ENCODE measurements around the gene ANXA9.

Gene ANXA9

DNA sequence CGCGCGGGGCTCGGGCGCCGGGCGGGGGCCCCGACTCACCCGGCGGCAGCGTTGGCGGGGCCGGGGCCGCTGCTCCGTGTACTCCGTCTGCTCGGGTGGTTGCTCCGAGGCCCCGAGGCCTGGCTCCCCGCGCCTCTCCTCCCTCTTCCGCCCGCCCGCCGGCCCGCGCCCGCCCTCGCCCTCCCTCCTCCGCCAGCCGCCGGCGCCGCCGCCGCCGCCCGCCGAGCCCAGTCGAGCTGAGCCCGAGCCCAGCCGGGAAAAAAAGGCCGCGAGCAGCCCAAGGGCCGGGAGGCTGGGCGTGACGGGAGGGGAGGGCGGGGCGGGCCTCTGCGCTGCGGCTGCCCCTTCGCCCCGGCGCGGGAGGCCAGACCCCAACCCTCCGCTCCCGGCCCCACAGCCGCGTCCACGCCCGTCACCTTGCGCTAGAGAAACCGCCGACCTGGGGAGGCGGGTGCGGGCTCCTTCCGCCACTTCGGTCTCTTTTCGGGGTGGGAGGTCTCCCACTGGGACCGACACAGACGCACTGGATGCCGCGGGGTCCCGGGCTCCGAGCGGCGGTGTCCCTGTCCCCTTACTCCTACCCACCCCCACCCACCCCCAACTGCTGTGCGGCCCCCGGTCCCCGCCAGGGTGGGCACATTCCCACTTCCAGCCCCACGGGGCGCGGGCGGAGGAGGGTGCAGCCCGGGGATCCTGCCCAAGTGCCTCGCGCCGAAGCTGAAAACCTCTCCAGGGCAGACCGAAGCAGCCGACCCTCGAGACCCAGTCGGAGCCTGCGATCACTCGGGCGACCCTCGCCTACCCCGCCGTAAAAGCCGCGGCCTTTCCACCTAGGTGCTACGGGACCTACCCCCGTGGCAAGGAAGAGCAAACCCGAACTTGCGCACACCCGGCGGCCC is 7.3 kb upstream of the ANXA9 start, which contains the start of gene CERS2:
CERS2 (minus strand) TSS at position 256 of the 899 bp plus-strand sequence. CDS start 5,745 bp downstream, outside the sequence.
- peak; percentile 55 for DNase-seq

DNA sequence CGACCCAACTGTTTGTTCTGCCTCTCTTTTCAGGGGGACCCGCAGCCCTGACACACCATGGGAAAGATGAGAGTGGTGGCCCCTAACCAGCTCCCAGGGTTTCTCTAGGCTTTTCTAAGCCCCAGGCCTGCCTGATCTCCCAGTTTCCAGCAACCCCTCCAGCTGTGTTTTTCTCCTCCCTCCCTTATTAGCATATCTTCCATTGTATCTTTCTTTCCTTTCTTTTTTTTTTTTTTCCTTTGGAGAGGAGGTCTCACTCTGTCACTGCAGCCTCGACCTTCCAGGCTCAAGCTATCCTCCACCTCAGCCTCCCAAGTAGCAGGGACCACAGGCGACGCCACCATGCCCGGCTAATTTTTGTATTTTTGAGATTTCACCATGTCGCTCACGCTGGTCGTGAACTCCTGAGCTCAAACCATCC is 5.7 kb upstream of the ANXA9 start:
- no peak for DNase-seq

DNA sequence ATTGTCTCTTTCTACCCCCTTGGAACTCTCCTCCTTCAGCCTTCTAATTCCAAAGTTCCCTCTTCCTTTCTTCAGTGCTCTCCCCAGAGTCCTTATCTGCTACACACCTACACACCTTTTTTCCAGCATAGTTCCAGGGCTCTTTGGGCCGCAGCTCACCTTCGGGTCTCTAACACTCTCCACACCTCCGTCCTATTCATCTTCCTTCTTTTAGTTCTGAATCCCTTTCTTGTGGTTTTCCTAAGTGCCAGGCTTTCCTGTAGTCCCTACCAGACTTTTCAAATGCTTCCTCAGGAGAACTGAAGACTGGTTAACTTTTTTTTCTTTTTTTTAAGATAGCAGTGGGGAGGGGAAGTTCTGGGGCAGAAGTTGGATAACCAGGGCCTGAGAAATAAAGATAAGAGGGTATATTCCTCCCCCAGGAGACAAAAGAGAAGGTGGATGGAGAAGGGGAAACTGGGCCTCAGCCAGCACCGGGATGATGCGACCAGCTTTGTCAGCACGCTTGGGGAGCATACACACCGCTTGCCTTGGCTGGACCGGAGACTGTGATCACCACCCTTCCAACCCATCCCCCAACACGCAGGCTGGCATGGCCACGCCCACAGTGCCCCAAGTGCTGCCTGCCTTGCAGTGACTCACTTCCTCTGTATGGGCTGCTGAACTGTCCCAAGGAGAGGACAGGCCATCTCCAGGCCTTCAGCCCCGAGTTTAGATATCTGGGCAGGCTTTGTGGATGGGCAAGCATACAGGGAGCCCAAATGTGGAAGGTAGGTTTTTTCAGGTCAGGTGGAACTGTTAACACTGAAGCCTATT is 5.0 kb upstream of the ANXA9 start:
- no peak for DNase-seq

DNA sequence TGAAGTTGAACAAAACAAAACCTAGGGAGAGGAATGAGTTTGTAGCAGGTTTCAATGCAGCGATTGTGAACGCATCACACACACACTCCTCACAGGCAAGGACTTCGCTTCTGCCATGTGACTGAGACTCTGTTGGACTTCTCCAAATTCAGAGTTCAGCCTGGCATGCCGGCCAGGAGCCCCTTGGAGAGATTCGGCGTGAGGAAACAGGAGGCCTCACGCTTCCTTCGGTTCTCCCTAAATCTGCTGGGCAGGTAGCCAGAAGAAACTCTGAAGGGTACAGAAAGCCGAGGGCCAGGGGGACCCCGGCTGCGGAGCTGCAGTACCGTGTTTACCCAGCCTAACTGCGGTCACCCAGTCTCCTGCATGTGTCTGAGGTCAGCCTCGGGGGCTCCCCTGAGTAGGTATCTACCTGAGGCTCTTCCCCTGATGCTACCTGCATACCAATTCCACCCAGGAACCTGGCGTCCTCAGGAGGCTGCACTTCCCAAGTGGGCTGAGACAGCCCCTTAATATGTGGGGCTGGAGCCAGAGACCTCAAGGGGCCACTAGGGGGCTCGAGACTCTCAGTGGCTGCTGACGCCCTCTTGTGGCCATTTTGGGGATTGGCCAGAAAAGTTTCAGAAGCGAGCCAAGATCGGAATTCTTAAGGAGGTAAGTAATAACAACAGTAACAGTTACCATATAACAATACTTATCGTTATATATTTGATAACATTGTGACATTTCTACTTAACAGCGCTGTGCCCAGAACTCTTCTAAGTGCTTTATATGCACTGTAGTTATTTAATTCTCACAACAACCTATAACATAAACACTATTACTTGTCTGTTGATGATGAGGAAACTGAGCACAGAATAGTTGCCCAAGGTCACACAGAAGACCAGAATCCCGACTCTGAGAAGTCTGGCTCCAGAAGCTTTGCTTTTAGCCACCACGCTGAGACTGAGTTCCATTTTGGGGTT is 2.7 kb upstream of the ANXA9 start:
- DNase-seq = peak; percentile 75

DNA sequence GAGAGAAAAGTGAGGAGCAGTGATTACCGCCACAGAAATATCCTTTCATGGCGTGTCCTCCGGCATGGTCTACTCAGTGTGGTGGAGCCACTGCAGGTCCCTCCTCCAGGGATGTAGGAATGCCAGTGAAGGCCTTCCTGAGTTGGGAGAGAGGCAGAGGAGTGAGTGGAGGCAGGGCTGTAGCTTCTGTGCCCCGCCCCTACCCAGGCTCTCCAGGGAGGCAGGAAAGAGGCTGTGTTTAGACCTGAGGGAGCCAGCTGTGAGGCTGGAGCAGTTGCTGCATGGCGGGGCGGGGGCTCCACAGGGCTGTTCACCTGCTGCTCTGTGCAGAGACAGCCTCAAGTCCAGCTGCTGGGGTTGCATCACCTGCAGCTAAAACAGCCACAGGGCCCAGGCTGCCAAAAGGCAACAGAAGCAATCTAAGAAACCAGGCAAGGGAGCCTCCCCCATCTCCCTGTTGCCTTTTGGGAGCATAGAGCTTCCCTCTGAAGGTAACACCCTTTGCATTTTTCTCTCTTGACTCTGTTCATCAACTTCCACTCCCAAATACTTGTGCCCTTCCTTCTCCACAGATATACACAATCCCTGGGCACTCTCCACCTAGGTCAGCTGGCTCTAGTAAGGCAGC is 801 bp upstream of the ANXA9 start:
- peak; percentile 79 for DNase-seq

DNA sequence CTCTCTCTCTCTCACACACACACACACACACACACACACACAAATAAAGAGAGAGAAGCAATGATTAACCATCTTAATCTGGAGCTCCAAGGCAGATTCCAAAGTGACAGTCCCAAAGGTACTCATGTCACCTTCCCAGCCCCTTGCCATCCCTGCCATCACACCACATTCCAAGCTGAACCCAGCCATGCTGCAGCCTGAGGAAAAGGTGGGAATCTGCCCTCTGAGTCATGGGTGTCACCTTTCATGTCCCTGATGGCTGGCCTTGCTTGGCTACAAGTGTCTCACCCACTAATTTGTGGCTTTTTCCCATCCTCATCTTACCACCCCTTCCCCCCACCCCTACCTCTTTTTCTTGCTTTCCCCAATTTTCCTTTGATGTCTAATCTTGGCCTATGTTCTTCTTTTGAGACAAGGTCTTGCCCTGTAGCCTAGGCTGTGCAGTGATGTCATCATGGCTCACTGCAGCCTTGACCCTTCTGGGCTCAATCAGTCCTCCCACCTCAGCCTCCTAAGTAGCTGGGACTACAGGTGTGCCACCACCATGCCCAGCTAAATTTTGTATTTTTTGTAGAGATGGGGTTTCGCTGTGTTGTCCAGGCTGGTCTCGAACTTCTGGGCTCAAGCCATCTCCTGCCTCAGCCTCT is 3.2 kb downstream of the ANXA9 start:
- no peak for DNase-seq

DNA sequence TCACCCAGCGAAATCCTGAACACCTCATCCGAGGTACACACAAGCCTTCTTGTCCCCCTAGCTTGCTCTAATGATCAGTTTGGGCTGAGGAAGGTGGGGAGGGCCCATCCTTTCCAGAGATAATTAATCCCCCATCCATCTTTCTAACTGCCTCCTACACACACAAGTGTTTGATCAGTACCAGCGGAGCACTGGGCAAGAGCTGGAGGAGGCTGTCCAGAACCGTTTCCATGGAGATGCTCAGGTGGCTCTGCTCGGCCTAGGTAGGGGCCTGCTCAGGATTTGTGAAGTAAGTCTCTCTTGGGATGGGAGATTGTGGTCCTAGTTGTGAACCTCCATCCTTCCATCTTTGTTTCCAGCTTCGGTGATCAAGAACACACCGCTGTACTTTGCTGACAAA is 5.8 kb downstream of the ANXA9 start:
- peak; percentile 56 for DNase-seq

DNA sequence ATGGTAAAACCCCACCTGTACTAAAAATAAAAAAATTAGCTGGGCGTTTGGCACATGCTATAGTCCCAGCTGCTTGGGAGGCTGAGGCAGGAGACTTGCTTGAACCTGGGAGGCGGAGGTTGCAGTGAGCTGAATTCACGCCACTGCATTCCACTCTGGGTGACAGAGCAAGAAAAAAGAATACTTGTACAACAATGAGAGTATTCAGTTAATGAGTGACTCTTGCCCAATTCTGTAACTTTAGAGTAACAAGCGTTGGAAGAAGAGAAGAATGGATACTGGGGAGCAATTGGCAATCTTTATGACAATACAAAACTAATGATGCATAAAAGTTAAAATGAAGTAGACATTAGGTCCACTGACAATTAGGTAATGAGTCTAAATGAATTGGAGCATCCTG is 10.5 kb downstream of the ANXA9 start:
- no peak for DNase-seq

DNA sequence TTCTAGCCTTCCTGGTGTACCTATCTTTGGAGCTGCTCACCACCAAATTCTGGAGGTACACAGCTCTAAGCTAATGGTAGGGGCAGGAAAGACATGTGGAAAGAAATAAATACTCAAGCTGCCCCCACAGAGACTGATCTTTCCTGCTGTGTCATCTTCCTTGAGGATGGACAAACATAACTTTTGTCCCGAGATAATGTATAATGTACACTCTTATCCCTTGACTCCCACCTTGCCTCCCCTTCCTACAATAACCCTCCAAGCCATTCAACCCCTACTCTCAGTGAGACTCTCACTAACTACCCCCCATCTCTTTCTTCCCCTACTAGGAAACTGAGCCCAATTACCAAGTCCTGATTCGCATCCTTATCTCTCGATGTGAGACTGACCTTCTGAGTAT is 12.2 kb downstream of the ANXA9 start:
- DNase-seq = no peak

DNA sequence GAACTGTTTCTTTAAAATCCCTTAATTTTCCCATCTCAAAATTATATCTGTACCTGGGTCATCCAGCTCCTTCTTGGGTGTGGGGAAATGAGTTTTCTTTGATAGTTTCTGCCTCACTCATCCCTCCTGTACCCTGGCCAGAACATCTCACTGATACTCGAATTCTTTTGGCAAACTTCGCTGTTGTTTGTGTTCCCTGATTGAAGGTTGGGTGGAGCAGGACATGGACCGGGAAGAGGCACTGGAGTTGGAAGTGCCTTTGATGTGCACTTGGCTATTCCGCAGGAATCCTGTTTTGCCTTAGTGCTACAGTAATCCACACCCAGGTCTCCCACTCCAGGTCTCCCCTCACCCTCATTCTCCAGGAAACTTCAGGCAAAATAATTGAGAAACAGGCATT is 13.4 kb downstream of the ANXA9 start:
- DNase-seq = no peak

DNA sequence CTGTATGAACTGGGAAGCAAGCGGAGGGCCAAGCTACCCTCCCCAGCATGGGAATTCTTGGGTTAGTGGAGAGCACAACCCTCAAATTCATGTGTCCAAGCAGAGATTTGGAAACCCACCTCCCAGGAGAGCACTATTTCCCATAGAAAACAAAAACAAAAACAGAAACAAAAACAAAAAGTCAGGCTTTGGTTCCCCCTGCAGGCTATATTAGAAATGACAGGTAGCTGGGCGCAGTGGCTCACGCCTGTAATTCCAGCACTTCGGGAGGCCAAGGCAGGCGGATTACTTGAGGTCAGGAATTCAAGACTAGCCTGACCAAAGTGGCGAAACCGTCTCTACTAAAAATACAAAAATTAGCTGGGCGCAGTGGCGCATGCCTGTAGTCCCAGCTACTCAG is 13.8 kb downstream of the ANXA9 start:
- no peak for DNase-seq

DNA sequence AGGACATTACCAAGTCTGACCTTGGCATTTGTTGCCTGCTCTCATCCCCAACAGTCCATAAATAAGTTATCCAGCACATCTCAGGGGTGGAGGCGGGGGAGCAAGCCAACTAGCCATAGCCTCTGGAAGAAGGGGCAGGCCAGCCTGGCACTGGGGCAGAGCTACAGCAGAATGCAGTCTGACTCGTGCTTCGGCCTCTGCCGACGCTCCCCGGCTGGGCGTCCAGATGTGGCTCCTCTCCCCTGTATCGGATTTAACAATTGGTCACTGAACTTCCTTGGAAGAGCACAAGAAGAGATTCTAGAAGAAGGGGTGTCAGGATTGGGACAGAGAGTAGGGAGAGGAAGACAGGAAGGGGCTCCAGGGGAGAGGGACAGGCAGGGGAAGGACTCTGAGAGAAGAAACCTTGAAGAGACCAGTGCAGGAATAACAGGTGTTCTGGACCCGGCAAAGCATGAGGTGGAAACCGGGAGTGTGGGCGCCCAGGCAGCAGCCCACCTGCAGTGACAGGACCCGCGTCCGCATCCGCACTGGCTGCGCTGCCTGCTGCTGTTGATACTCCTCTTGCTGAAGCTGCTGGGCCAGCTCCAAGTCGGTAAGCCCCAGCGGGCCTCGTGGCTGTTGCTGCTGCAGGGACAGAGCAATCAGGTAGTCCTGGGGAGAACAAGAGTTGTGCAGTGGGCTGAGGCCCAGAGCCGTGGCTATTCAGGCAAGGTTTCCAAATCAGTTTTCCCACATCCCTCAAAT is 15.2 kb downstream of the ANXA9 start:
- DNase-seq = no peak

DNA sequence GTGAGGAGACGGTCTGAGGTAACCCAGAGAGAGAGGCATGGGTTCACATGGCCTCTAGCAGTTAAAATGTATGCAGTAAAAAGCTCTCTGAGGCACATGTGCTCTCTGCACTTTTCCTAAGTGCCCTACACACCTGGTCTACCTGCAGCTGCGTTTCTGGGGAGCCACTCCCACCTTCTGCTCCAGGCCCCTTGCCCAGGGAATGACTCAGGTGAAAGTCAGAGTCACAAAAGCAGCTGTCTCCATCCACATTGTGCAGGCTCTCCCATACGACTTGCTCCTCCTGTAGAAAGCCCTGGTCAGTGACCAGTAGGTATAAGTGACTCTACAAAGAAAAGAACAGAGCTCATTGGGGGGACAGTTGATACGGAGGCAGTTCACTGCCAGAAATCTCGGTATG is 15.9 kb downstream of the ANXA9 start:
- no peak for DNase-seq

DNA sequence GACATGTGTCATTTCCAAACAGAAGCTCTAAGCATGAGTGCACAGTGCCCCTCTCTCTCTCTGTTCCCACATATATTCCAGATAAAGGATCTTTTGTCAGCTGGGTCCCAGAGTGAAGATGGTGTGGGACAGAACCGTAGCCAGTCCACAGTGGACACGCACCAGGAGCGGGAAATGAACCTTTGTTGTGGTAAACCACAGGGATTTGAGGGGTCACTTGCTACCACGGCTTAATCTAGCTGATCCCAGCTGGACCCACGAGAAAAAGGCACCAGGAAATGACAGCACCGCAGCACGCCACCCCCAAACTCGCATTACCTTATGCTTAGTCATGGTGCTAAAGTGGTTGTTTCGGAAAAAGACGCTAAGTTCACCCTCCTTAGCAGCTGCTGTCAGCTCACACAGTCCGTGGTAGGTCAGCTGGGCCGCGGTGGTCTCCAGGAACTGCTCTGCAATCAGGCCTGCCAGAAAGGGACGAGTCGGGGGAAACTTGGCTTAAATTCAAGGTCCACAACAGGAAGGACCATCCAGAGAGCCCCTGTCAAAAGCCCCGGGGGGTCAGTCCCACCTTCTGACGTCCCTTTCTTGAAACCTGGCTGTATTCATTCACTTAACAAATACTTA is 17.1 kb downstream of the ANXA9 start:
- no peak for DNase-seq

DNA sequence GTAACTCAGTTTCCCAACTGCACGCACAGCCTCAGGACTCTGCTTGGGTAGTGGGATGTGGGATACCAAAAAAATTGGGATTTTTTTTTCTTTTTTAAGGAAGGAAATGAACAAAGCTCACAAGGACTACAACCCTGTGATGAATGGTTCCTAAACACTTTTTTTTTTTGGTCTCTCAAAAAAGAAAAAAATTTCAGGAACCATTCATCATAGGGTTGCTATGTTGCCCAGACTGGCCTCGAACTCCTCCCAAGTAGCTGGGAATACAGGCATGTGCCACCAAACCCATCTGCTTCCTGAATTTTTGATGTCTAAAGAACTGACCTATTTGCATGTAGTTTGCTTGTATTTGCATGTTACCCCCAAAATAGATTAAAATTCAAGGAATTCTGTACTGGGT is 17.8 kb downstream of the ANXA9 start:
- DNase-seq = no peak

DNA sequence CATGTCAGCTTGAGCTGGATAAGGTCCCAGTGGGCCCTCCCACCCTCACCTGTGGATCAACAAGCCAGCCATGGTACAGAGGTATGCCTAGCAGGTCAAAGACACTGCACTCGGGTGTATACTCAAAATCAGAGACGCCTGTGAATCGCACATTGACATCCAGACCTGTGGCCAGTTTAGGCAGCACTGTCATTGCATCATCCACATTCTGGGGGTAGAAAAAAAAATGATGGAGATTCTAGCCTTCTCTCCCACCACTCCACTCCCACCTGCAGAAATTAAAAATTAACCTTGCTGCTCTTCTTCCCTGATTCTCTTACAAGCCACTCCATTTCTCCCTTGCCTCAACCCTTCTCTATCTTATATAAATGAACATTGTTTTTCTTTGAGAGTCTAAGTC is 18.3 kb downstream of the ANXA9 start:
- no peak for DNase-seq

DNA sequence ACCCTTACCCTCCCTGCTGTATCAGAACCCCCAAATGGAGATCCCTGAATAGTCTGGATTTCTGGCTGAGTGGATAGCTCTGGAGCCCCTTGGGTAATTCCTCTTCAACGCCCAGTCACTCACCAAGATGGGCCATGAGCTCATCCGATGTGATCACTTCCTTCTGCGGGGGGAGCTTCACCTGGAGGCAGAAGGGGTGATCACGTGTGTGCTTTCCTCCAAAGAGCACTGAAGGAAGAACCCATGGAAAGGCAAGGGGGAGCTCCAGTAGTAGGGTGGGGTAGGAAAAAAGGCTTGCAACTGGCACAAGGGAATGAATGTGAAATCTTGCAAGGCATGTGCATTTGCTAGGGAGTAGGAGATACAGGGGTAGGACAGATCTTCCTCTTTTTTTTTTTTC is 19.5 kb downstream of the ANXA9 start:
- no peak for DNase-seq

DNA sequence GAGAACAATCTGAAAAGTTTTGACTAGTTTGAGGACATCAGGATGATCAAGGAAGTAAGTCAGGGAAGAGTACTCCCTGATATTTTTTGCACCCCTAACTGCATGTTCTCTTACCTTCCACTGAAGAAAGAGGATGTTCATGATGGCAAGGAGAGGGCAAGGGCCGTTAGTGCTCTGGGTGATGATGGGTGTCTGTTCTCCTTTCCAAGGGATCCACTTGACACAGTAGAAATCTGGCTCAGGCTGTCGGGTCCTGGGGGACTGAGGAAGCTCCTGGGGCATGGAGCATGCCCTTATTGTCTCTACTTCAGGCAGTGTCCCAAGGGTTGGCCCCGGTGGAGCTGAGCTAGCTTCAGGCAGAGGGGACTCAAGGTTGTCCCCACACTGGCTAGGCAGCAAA is 20.0 kb downstream of the ANXA9 start:
- no peak for DNase-seq

DNA sequence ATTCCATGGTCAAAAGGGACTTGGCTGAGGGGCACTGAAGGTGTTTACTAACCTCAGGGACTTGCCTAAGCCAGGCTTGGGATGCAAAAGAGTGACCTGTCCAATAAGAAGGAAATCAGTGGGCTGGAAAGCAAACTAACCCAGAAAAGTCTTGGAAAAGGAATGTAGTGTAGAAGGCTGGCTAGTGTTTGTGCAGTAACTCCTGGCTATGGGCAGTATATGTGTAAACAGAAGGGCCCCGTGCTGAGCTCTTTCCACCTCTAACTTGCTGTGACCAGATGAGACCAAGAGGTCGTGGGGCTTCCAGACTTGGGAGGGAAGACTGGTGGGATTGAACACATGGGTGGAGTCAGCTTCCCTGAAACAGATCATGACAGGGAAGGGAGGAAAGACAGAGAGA is 20.5 kb downstream of the ANXA9 start:
- DNase-seq = no peak

DNA sequence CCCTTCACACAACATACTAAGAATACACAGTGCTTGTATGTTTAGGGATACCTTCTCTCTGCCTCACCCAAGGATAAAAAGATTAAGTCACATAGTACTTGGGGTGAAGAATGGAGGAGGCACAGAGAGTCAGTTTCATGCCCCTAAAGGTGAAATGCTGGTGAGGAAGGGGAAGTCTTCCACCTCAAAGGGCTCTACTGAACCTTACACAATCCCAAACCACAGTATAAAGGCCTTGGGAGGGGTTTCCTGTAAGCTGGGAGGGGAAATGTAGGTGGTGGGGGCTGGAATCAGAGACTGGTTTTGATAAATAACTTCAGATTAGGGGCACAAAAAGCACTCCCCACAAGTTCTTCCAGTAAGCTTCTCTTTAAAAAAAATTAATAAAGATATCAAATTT is 21.1 kb downstream of the ANXA9 start:
- DNase-seq = no peak
